Mesendoderm (in vitro differentiated cells): ENCODE results near the gene SEMA4A.
"Not testable (repeated sequence)": the region's sequence is repeated elsewhere in the genome, so short reads cannot be mapped to it uniquely, and the experiment has no call there.

ENCODE experiments used
- DNase-seq: peaks from one replicate; pipeline ENCODE4 v3.0.0; 2013
- H2AK5ac ChIP-seq: 2 replicates; pipeline ENCODE4 v1.6.1; 2013; ENCODE audit warnings: low read length, inconsistent platforms
- H2BK120ac ChIP-seq: 2 replicates; pipeline ENCODE4 v1.6.1; 2013; ENCODE audit warnings: low read depth, mild to moderate bottlenecking, low read length, moderate library complexity, mixed read lengths
- H2BK15ac ChIP-seq: replicated peaks from 2 replicates; pipeline ENCODE4 v1.6.1; 2013; ENCODE audit warnings: low read depth, mild to moderate bottlenecking, moderate library complexity
- H2BK5ac ChIP-seq: 2 replicates; pipeline ENCODE4 v1.6.1; 2013; ENCODE audit warnings: low read length, inconsistent platforms
- H3K18ac ChIP-seq: 2 replicates; pipeline ENCODE4 v1.6.1; 2013; ENCODE audit warnings: mild to moderate bottlenecking, low read length, mixed read lengths
- H3K23ac ChIP-seq: one replicate; pipeline ENCODE4 v1.6.1; 2013; ENCODE audit warnings: low read length
- H3K27ac ChIP-seq: 2 replicates; pipeline ENCODE4 v1.5.1; 2013; ENCODE audit warnings: low read depth, mild to moderate bottlenecking, inconsistent platforms, low read length, moderate library complexity
- H3K27me3 ChIP-seq: 2 replicates; pipeline ENCODE4 v1.6.1; 2013; ENCODE audit warnings: low read length, control low read depth, mild to moderate bottlenecking, inconsistent platforms; ENCODE audit not compliant: insufficient read depth, poor library complexity
- H3K36me3 ChIP-seq: 2 replicates; pipeline ENCODE4 v1.6.1; 2013; ENCODE audit warnings: low read length, inconsistent platforms; ENCODE audit not compliant: control insufficient read depth, insufficient read depth
- H3K4ac ChIP-seq: one replicate; pipeline ENCODE4 v1.6.1; 2013; ENCODE audit warnings: low read depth, mild to moderate bottlenecking, low read length, moderate library complexity
- H3K4me1 ChIP-seq: 2 replicates; pipeline ENCODE4 v1.6.1; 2013; ENCODE audit warnings: low read depth, low read length, inconsistent platforms; ENCODE audit not compliant: control insufficient read depth
- H3K4me2 ChIP-seq: 2 replicates; pipeline ENCODE4 v1.6.1; 2013; ENCODE audit warnings: low read length
- H3K4me3 ChIP-seq: 2 replicates; pipeline ENCODE4 v1.5.1; 2013; ENCODE audit warnings: mild to moderate bottlenecking, low read length
- H3K56ac ChIP-seq: one replicate; pipeline ENCODE4 v1.6.1; 2013; ENCODE audit warnings: low read length
- H3K79me1 ChIP-seq: 2 replicates; pipeline ENCODE4 v1.6.1; 2013; ENCODE audit warnings: low read length, inconsistent platforms
- H3K79me2 ChIP-seq: 2 replicates; pipeline ENCODE4 v1.6.1; 2013; ENCODE audit warnings: mild to moderate bottlenecking, low read length; ENCODE audit not compliant: control insufficient read depth, insufficient read depth
- H3K9ac ChIP-seq: 2 replicates; pipeline ENCODE4 v1.6.1; 2013; ENCODE audit warnings: low read length, inconsistent platforms
- H4K5ac ChIP-seq: one replicate; pipeline ENCODE4 v1.6.1; 2013; ENCODE audit warnings: low read length
- H4K8ac ChIP-seq: one replicate; pipeline ENCODE4 v1.6.1; 2013; ENCODE audit warnings: low read depth, mild to moderate bottlenecking, control low read depth, low read length, moderate library complexity
- WGBS: extraction: QIAGEN DNeasy Blood & Tissue Kit; methylation state at CpG from one replicate; pipeline ENCODE4 v1.1.7; 2013; ENCODE audit warnings: low lambda C conversion rate, missing lambda C conversion rate; ENCODE audit not compliant: insufficient coverage; ENCODE audit errors: extremely low coverage; 5-methylcytosine and 5-hydroxymethylcytosine counted together

The SEMA4A gene

GRCh38 chr1:156114101-156114918 lies 39.1 kb upstream of the SEMA4A start, which contains the start of gene LMNA:
Gene LMNA, plus strand, starts transcription at chr1:156114711. Its CDS starts 208 bp downstream, at chr1:156114919.
- no peak within 1 kb of the TSS for H3K4ac ChIP-seq
- H4K5ac ChIP-seq: no peak within 1 kb of the TSS
- peak within 1 kb of the TSS; percentile 95 for H3K56ac ChIP-seq
- peak within 1 kb of the TSS; percentile 96 for H3K4me2 ChIP-seq
- peak within 1 kb of the TSS; percentile 7 for H3K27ac ChIP-seq
- peak; percentile 96 for DNase-seq
- H4K8ac ChIP-seq: no peak within 1 kb of the TSS
- no CpG with 5 or more reads among the region's 37 CpGs for WGBS
- H3K4me3 ChIP-seq: peak within 1 kb of the TSS; percentile 89
- no peaks in the 10 kb centered on the region for H3K4me1 ChIP-seq
- peaks cover 5% of the 10 kb centered on the region for H3K79me1 ChIP-seq
- H2AK5ac ChIP-seq: no peak within 1 kb of the TSS
- H2BK15ac ChIP-seq: no peak within 1 kb of the TSS
- H3K23ac ChIP-seq: peak within 1 kb of the TSS; percentile 76
- no peaks in the 10 kb centered on the region for H3K27me3 ChIP-seq
- H3K36me3 ChIP-seq: no peaks in the 10 kb centered on the region
- peak within 1 kb of the TSS; percentile 90 for H3K9ac ChIP-seq
- no peak within 1 kb of the TSS for H2BK120ac ChIP-seq
- H2BK5ac ChIP-seq: peak within 1 kb of the TSS; percentile 47
- no peak within 1 kb of the TSS for H3K18ac ChIP-seq
- H3K79me2 ChIP-seq: peaks cover 6% of the 10 kb centered on the region

- Histone ChIP-seq H3K18ac (no peak overlapping the region), H3K56ac (peak overlapping the region; percentile 95), H2BK120ac (no peak overlapping the region), H3K4me2 (peak overlapping the region; percentile 96), H2BK15ac (no peak overlapping the region), H4K8ac (no peak overlapping the region), H3K79me2 (peaks cover 8% of the 10 kb centered on the region), H3K4me1 (peaks cover under 1% of the 10 kb centered on the region), H4K5ac (no peak overlapping the region), H2BK5ac (peak overlapping the region; percentile 47), H2AK5ac (no peak overlapping the region), H3K36me3 (no peaks in the 10 kb centered on the region), H3K4ac (no peak overlapping the region), H3K23ac (peak overlapping the region; percentile 76), H3K27me3 (no peaks in the 10 kb centered on the region), H3K9ac (peak overlapping the region; percentile 90), H3K79me1 (peaks cover 7% of the 10 kb centered on the region), H3K27ac (peak overlapping the region; percentile 7), H3K4me3 (peak overlapping the region; percentile 89)
- no CpG with 5 or more reads among the region's 49 CpGs for WGBS
- DNase-seq: peak; percentile 77
These were observed 38.4 kb upstream of the SEMA4A start for GRCh38 chr1:156114919-156115513.

- Histone ChIP-seq H3K18ac (no peak overlapping the region), H3K79me2 (peaks cover 9% of the 10 kb centered on the region), H4K5ac (no peak overlapping the region), H3K36me3 (no peaks in the 10 kb centered on the region), H3K4me2 (peak overlapping the region; percentile 96), H3K23ac (no peak overlapping the region), H3K4ac (no peak overlapping the region), H3K4me1 (peaks cover 2% of the 10 kb centered on the region), H3K4me3 (peak overlapping the region; percentile 89), H2BK5ac (no peak overlapping the region), H3K9ac (peak overlapping the region; percentile 90), H3K27ac (no peak overlapping the region), H2AK5ac (no peak overlapping the region), H3K27me3 (no peaks in the 10 kb centered on the region), H3K56ac (peak overlapping the region; percentile 95), H2BK120ac (no peak overlapping the region), H3K79me1 (peaks cover 9% of the 10 kb centered on the region), H2BK15ac (no peak overlapping the region), H4K8ac (no peak overlapping the region)
- WGBS: no CpG with 5 or more reads among the region's 19 CpGs
- peak; percentile 81 for DNase-seq
These were observed 37.6 kb upstream of the SEMA4A start for GRCh38 chr1:156115514-156116374.

GRCh38 chr1:156116731-156117130 lies 36.7 kb upstream of the SEMA4A start:
- H3K4me2 ChIP-seq, H2BK120ac ChIP-seq, H3K18ac ChIP-seq, H3K4ac ChIP-seq, H4K8ac ChIP-seq, H3K23ac ChIP-seq, H3K27me3 ChIP-seq, H3K79me2 ChIP-seq, H3K27ac ChIP-seq, H3K9ac ChIP-seq, H3K36me3 ChIP-seq, H3K56ac ChIP-seq, DNase-seq, H2AK5ac ChIP-seq, H4K5ac ChIP-seq, H3K4me1 ChIP-seq, H2BK5ac ChIP-seq, H3K4me3 ChIP-seq, H2BK15ac ChIP-seq: not testable (repeated sequence)
- WGBS: no CpG with 5 or more reads among the region's 5 CpGs
- peaks cover 11% of the 10 kb centered on the region for H3K79me1 ChIP-seq

GRCh38 chr1:156117414-156118176 lies 35.8 kb upstream of the SEMA4A start:
- H2AK5ac ChIP-seq: no peak overlapping the region
- H3K27me3 ChIP-seq: no peaks in the 10 kb centered on the region
- H3K56ac ChIP-seq: no peak overlapping the region
- no peak overlapping the region for H2BK120ac ChIP-seq
- no peak overlapping the region for H3K4me2 ChIP-seq
- H2BK5ac ChIP-seq: no peak overlapping the region
- no peak for DNase-seq
- H4K8ac ChIP-seq: no peak overlapping the region
- no peak overlapping the region for H2BK15ac ChIP-seq
- H3K36me3 ChIP-seq: no peaks in the 10 kb centered on the region
- no peak overlapping the region for H3K27ac ChIP-seq
- no peak overlapping the region for H3K4me3 ChIP-seq
- H3K4ac ChIP-seq: no peak overlapping the region
- no peak overlapping the region for H4K5ac ChIP-seq
- H3K4me1 ChIP-seq: peaks cover 5% of the 10 kb centered on the region
- H3K79me1 ChIP-seq: peaks cover 11% of the 10 kb centered on the region
- no peak overlapping the region for H3K18ac ChIP-seq
- H3K79me2 ChIP-seq: peaks cover 9% of the 10 kb centered on the region
- H3K9ac ChIP-seq: peak overlapping the region; percentile 22
- no CpG with 5 or more reads among the region's 13 CpGs for WGBS
- no peak overlapping the region for H3K23ac ChIP-seq
